ENCODE results near the gene SUPT6H. TPM values are rescaled to one million over a fixed set of nuclear protein-coding genes. Genes with fewer than 3 reads are reported as not detected.

The SUPT6H gene
- total and polyA plus RNA-seq, 9 of the 15 experiments (the other 6 are each of a cell fraction or from before 2014, with no cell fraction given): 1.7 to 77.7 (median 49.2) TPM

DNA sequence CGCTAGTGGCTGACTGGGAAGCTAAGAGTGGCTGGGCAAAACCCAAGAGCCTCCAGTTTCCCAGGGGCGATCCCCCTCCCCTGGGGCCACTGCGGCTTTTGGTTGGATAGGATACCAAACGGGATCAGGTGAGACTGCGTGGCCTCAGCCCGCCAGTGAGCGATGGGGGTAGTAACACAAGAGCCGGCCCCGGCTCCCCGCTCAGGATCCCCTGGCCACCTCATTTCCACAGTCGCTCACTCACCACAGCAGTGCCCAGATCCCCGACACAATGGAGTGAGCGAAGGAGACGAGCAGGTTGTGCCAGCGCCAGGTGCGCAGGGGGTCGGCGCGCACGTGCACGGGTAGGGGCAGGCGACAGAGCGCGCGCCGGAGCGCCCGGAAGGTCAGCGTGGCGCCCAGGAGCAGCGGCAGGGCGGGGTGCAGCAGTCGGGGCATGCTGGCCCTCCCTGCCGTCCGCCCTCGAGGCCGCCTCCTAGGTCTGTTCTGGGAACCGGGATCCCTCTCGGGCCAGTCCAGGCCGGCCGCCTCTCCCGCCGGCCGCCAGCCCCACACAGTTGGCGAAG, 63.7 kb downstream of the SUPT6H start (continued):
- TF ChIP-seq, protein P1, sequence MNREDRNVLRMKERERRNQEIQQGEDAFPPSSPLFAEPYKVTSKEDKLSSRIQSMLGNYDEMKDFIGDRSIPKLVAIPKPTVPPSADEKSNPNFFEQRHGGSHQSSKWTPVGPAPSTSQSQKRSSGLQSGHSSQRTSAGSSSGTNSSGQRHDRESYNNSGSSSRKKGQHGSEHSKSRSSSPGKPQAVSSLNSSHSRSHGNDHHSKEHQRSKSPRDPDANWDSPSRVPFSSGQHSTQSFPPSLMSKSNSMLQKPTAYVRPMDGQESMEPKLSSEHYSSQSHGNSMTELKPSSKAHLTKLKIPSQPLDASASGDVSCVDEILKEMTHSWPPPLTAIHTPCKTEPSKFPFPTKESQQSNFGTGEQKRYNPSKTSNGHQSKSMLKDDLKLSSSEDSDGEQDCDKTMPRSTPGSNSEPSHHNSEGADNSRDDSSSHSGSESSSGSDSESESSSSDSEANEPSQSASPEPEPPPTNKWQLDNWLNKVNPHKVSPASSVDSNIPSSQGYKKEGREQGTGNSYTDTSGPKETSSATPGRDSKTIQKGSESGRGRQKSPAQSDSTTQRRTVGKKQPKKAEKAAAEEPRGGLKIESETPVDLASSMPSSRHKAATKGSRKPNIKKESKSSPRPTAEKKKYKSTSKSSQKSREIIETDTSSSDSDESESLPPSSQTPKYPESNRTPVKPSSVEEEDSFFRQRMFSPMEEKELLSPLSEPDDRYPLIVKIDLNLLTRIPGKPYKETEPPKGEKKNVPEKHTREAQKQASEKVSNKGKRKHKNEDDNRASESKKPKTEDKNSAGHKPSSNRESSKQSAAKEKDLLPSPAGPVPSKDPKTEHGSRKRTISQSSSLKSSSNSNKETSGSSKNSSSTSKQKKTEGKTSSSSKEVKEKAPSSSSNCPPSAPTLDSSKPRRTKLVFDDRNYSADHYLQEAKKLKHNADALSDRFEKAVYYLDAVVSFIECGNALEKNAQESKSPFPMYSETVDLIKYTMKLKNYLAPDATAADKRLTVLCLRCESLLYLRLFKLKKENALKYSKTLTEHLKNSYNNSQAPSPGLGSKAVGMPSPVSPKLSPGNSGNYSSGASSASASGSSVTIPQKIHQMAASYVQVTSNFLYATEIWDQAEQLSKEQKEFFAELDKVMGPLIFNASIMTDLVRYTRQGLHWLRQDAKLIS (CRISPR knock-in tag; IDR thresholded peaks at IDR 0.05): no peak; the same call in 1 of the 2 replicates
- TF ChIP-seq, protein P2, sequence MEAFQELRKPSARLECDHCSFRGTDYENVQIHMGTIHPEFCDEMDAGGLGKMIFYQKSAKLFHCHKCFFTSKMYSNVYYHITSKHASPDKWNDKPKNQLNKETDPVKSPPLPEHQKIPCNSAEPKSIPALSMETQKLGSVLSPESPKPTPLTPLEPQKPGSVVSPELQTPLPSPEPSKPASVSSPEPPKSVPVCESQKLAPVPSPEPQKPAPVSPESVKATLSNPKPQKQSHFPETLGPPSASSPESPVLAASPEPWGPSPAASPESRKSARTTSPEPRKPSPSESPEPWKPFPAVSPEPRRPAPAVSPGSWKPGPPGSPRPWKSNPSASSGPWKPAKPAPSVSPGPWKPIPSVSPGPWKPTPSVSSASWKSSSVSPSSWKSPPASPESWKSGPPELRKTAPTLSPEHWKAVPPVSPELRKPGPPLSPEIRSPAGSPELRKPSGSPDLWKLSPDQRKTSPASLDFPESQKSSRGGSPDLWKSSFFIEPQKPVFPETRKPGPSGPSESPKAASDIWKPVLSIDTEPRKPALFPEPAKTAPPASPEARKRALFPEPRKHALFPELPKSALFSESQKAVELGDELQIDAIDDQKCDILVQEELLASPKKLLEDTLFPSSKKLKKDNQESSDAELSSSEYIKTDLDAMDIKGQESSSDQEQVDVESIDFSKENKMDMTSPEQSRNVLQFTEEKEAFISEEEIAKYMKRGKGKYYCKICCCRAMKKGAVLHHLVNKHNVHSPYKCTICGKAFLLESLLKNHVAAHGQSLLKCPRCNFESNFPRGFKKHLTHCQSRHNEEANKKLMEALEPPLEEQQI (IDR thresholded peaks at IDR 0.05): no peak
- no peak for TF ChIP-seq ZBTB49 (CRISPR knock-in tag; IDR thresholded peaks at IDR 0.05; ENCODE audit: borderline replicate concordance)
- TF ChIP-seq NR3C1 (CRISPR knock-in tag; IDR thresholded peaks at IDR 0.05): no peak
- TF ChIP-seq MCM2 (IDR thresholded peaks at IDR 0.05; ENCODE audit: low read depth): no peak
- no peak for TF ChIP-seq ZNF124 (CRISPR knock-in tag; IDR thresholded peaks at IDR 0.05)
- no peak for TF ChIP-seq SAP30 (IDR thresholded peaks at IDR 0.05; ENCODE audit: borderline replicate concordance, insufficient read depth, low read depth, low read length, poor library complexity, severe bottlenecking)
- TF ChIP-seq CEBPZ (IDR thresholded peaks at IDR 0.05; ENCODE audit: borderline replicate concordance, low read depth, low read length): no peak
- no peak for TF ChIP-seq MITF (IDR thresholded peaks at IDR 0.05)
- TF ChIP-seq GABPA (tag; conservative IDR thresholded peaks at IDR 0.05; ENCODE audit: low read depth): no peak
- TF ChIP-seq SMAD2 (IDR thresholded peaks at IDR 0.05; ENCODE audit: low read depth, low read length): no peak

All from K562 (cell line).